ENCODE data around the gene CHCHD10.

The CHCHD10 gene

GRCh38 chr22:23787600-23787896 lies 19.8 kb upstream of the CHCHD10 start:
- DNase-seq (ENCODE audit: low read depth): no peak

- DNase-seq (ENCODE audit: low read depth): peak; percentile 86
These were observed 19.2 kb upstream of the CHCHD10 start, which contains the start of gene SMARCB1 for GRCh38 chr22:23786752-23787599. SMARCB1 (plus strand) TSS chr22:23786966; CDS start chr22:23787170, 204 bp downstream.

- DNase-seq (ENCODE audit: low read depth): no peak
These were observed 18.5 kb upstream of the CHCHD10 start for GRCh38 chr22:23786261-23786710.

GRCh38 chr22:23784215-23784732 lies 16.5 kb upstream of the CHCHD10 start:
- DNase-seq (ENCODE audit: low read depth): no peak

- DNase-seq (ENCODE audit: low read depth): no peak
These were observed 15.7 kb upstream of the CHCHD10 start for GRCh38 chr22:23783265-23784150.

- DNase-seq (ENCODE audit: low read depth): no peak
These were observed 14.9 kb upstream of the CHCHD10 start for GRCh38 chr22:23782703-23783102.

- DNase-seq (ENCODE audit: low read depth): no peak
These were observed 14.5 kb upstream of the CHCHD10 start for GRCh38 chr22:23782252-23782651.

- DNase-seq (ENCODE audit: low read depth): no peak
These were observed 13.9 kb upstream of the CHCHD10 start for GRCh38 chr22:23781511-23782183.

GRCh38 chr22:23781065-23781464 lies 13.3 kb upstream of the CHCHD10 start:
- no peak for DNase-seq (ENCODE audit: low read depth)

GRCh38 chr22:23780146-23780748 lies 12.5 kb upstream of the CHCHD10 start:
- no peak for DNase-seq (ENCODE audit: low read depth)

GRCh38 chr22:23779731-23780130 lies 12.0 kb upstream of the CHCHD10 start:
- DNase-seq (ENCODE audit: low read depth): no peak

GRCh38 chr22:23779083-23779482 lies 11.3 kb upstream of the CHCHD10 start:
- no peak for DNase-seq (ENCODE audit: low read depth)

- no peak for DNase-seq (ENCODE audit: low read depth)
These were observed 10.8 kb upstream of the CHCHD10 start for GRCh38 chr22:23778577-23778900.

- DNase-seq (ENCODE audit: low read depth): no peak
These were observed 10.2 kb upstream of the CHCHD10 start for GRCh38 chr22:23777776-23778576.

- DNase-seq (ENCODE audit: low read depth): no peak
These were observed 8.1 kb upstream of the CHCHD10 start for GRCh38 chr22:23775779-23776375.

- no peak for DNase-seq (ENCODE audit: low read depth)
These were observed 7.2 kb upstream of the CHCHD10 start for GRCh38 chr22:23774922-23775436.

- no peak for DNase-seq (ENCODE audit: low read depth)
These were observed 6.5 kb upstream of the CHCHD10 start for GRCh38 chr22:23774114-23774921.

- no peak for DNase-seq (ENCODE audit: low read depth)
These were observed 5.8 kb upstream of the CHCHD10 start for GRCh38 chr22:23773483-23774113.
